H1 (cell line): ENCODE results near the gene ZNF385B. TPM values are rescaled to one million over a fixed set of nuclear protein-coding genes. Genes with fewer than 3 reads are reported as not detected.

Experiments used
- CTCF ChIA-PET: fragments of 300-600 bp; sonication (Branson Sonifier 250); formaldehyde crosslinking; loops from one replicate; lab custom pipeline; 2021; ENCODE audit not compliant: partially characterized antibody; lab: Charles Lee
- POLR2A ChIA-PET: fragments of 300-600 bp; sonication (Branson Sonifier 250); formaldehyde crosslinking; loops from one replicate; lab custom pipeline; 2021; ENCODE audit warnings: inconsistent platforms; ENCODE audit not compliant: partially characterized antibody; lab: Charles Lee
- DNase-seq, 2 experiments: peaks; one replicate each; pipeline versions ENCODE4 v3.0.0 to v3.0.0-alpha.2; 2010 to 2022; ENCODE audit warnings: low spot score in 2 of 2, low read depth in 1 of 2, mixed read lengths in 1 of 2
- FAIRE-seq: peaks from 2 replicates; lab custom pipeline; 2011; peaks lifted over from hg19 to GRCh38; lab: Jason Lieb, UNC
- H2AFZ ChIP-seq: 2 replicates; pipeline ENCODE4 v1.8.1; 2012; ENCODE audit warnings: low read length, inconsistent platforms
- H2AK5ac ChIP-seq: 2 replicates; pipeline ENCODE4 v1.6.1; 2013; ENCODE audit warnings: low read depth, low read length
- H2BK120ac ChIP-seq: replicated peaks from 2 replicates; pipeline ENCODE3; 2013; ENCODE audit warnings: low read depth, low read length, inconsistent platforms
- H2BK12ac ChIP-seq: 2 replicates; pipeline ENCODE4 v1.6.1; 2013; ENCODE audit warnings: low read depth, low read length
- H2BK15ac ChIP-seq: 2 replicates; pipeline ENCODE4 v1.6.1; 2013; ENCODE audit warnings: low read length
- H2BK20ac ChIP-seq: 2 replicates; pipeline ENCODE4 v1.6.1; 2013; ENCODE audit warnings: low read length
- H2BK5ac ChIP-seq: 2 replicates; pipeline ENCODE4 v1.6.1; 2013; ENCODE audit warnings: low read depth, low read length
- H3K14ac ChIP-seq: 2 replicates; pipeline ENCODE4 v1.6.1; 2013; ENCODE audit warnings: inconsistent platforms; ENCODE audit not compliant: insufficient read length
- H3K18ac ChIP-seq: 2 replicates; pipeline ENCODE4 v1.6.1; 2013; ENCODE audit warnings: low read length; ENCODE audit errors: extremely low read depth
- H3K23ac ChIP-seq: 2 replicates; pipeline ENCODE4 v1.6.1; 2013; ENCODE audit warnings: inconsistent platforms; ENCODE audit not compliant: insufficient read length
- H3K23me2 ChIP-seq: 2 replicates; pipeline ENCODE4 v1.6.1; 2013; ENCODE audit warnings: low read depth, low read length
- H3K27ac ChIP-seq: 2 replicates; pipeline ENCODE4 v1.6.1; 2011; ENCODE audit warnings: low read depth, low read length, inconsistent platforms
- H3K27me3 ChIP-seq, 4 experiments: replicated peaks in 1 of 4; 1 replicate in 1 of 4; 2 replicates in 3 of 4; pipeline versions ENCODE4 v1.6.1 to v1.8.1; 2011 to 2013; ENCODE audit warnings: low read length in 3 of 4, mild to moderate bottlenecking in 3 of 4, inconsistent platforms in 2 of 4, mixed read lengths in 2 of 4, moderate library complexity in 1 of 4; ENCODE audit not compliant: control insufficient read depth in 3 of 4, insufficient read depth in 3 of 4; ENCODE audit errors: extremely low read depth in 1 of 4
- H3K36me3 ChIP-seq, 4 experiments: 2 replicates each; pipeline versions ENCODE4 v1.6.1 to v1.8.1; 2011 to 2013; ENCODE audit warnings: mild to moderate bottlenecking in 4 of 4, low read length in 3 of 4, moderate library complexity in 2 of 4, control low read depth in 1 of 4, inconsistent platforms in 1 of 4; ENCODE audit not compliant: insufficient read depth in 4 of 4, control insufficient read depth in 2 of 4
- H3K4ac ChIP-seq: replicated peaks from 2 replicates; pipeline ENCODE3; 2013; ENCODE audit warnings: low read length, low read depth, mixed read lengths, inconsistent platforms; ENCODE audit not compliant: insufficient read length
- H3K4me1 ChIP-seq, 4 experiments: replicated peaks in 1 of 4; 1 replicate in 1 of 4; 2 replicates in 3 of 4; pipeline versions ENCODE4 v1.6.1 to v1.8.1; 2011 to 2013; ENCODE audit warnings: low read length in 3 of 4, inconsistent platforms in 2 of 4, mixed read lengths in 1 of 4; ENCODE audit not compliant: insufficient read depth in 4 of 4, control insufficient read depth in 3 of 4
- H3K4me2 ChIP-seq, 2 experiments: 2 replicates each; pipeline versions ENCODE4 v1.6.1 to v1.8.1; 2011 to 2013; ENCODE audit warnings: low read depth in 2 of 2, low read length in 2 of 2, control low read depth in 1 of 2, inconsistent platforms in 1 of 2, mild to moderate bottlenecking in 1 of 2; ENCODE audit not compliant: insufficient read depth in 1 of 2
- H3K4me3 ChIP-seq, 4 experiments: fragments of 200-600, 300-600 bp in 1 of 4; sonication (generic), shearing (Covaris generic), sonication (Bioruptor Twin) in 1 of 4; 2 replicates each; pipeline versions ENCODE4 v1.5.1 to v1.8.1; 2011 to 2016; ENCODE audit warnings: low read length in 4 of 4, low read depth in 3 of 4, control low read depth in 2 of 4, inconsistent platforms in 2 of 4, mild to moderate bottlenecking in 2 of 4, mixed read lengths in 1 of 4, moderate library complexity in 1 of 4; ENCODE audit not compliant: insufficient read depth in 2 of 4; ENCODE audit errors: extremely low read depth in 1 of 4
- H3K56ac ChIP-seq: replicated peaks from 2 replicates; pipeline ENCODE3; 2013; ENCODE audit warnings: low read depth, mild to moderate bottlenecking, mixed read lengths, low read length, inconsistent platforms; ENCODE audit not compliant: insufficient read length
- H3K79me1 ChIP-seq: 2 replicates; pipeline ENCODE4 v1.6.1; 2013; ENCODE audit warnings: low read depth, low read length, control low read depth
- H3K79me2 ChIP-seq, 2 experiments: 2 replicates each; pipeline versions ENCODE4 v1.6.1 to v1.8.1; 2012 to 2013; ENCODE audit warnings: low read length in 2 of 2, mild to moderate bottlenecking in 2 of 2, inconsistent platforms in 1 of 2; ENCODE audit not compliant: insufficient read depth in 2 of 2, control insufficient read depth in 1 of 2
- H3K9ac ChIP-seq, 4 experiments: replicated peaks in 1 of 4; 1 replicate in 1 of 4; 2 replicates in 3 of 4; pipeline versions ENCODE4 v1.6.1 to v1.8.1; 2011 to 2013; ENCODE audit warnings: low read depth in 3 of 4, low read length in 3 of 4, control low read depth in 2 of 4, mild to moderate bottlenecking in 2 of 4, moderate library complexity in 2 of 4, inconsistent platforms in 1 of 4; ENCODE audit errors: extremely low read depth in 1 of 4
- H3K9me3 ChIP-seq, 2 experiments: 2 replicates each; pipeline versions ENCODE4 v1.6.1 to v1.8.1; 2012 to 2013; ENCODE audit warnings: mild to moderate bottlenecking in 2 of 2, moderate library complexity in 2 of 2, control low read depth in 1 of 2, inconsistent platforms in 1 of 2, low read depth in 1 of 2, low read length in 1 of 2, mixed read lengths in 1 of 2; ENCODE audit not compliant: insufficient read depth in 2 of 2
- H4K20me1 ChIP-seq, 2 experiments: replicated peaks in 1 of 2; 2 replicates each; pipeline versions ENCODE3 to v1.8.1; 2011 to 2013; ENCODE audit warnings: inconsistent platforms in 2 of 2, low read length in 2 of 2, mild to moderate bottlenecking in 1 of 2; ENCODE audit not compliant: insufficient read depth in 2 of 2, control insufficient read depth in 1 of 2
- H4K5ac ChIP-seq: 2 replicates; pipeline ENCODE4 v1.6.1; 2013; ENCODE audit warnings: low read length, low read depth, mixed read lengths, inconsistent platforms; ENCODE audit not compliant: insufficient read length
- H4K8ac ChIP-seq: 2 replicates; pipeline ENCODE4 v1.8.0; 2013; ENCODE audit warnings: mild to moderate bottlenecking, moderate library complexity, low read length, inconsistent platforms; ENCODE audit not compliant: insufficient read depth; ENCODE audit errors: extremely low read depth
- H4K91ac ChIP-seq: replicated peaks from 2 replicates; pipeline ENCODE3; 2013; ENCODE audit warnings: low read length, mixed read lengths, inconsistent platforms; ENCODE audit not compliant: insufficient read length
- ASH2L ChIP-seq: fragments of 200-600, 300-600 bp; sonication (generic); IDR thresholded peaks from one replicate; pipeline ENCODE4 v1.7.1; 2017; ENCODE audit warnings: low read length
- BCL11A ChIP-seq, 2 experiments: IDR thresholded peaks; one replicate each; pipeline ENCODE4 v1.6.1; 2011; ENCODE audit warnings: low read depth in 2 of 2, low read length in 2 of 2, mild to moderate bottlenecking in 2 of 2
- CHD1 ChIP-seq: IDR thresholded peaks from 2 replicates; pipeline ENCODE4 v1.6.1; 2012; ENCODE audit warnings: low read depth, low read length, improper control_type of control experiment
- CHD2 ChIP-seq: IDR thresholded peaks from 2 replicates; pipeline ENCODE4 v1.6.1; 2012; ENCODE audit warnings: low read length, improper control_type of control experiment
- TAF7 ChIP-seq: optimal IDR thresholded peaks from 2 replicates; pipeline ENCODE3; 2011; ENCODE audit warnings: low read depth, mild to moderate bottlenecking, inconsistent platforms, low read length, moderate library complexity, borderline replicate concordance
- polyA plus RNA-seq, 7 experiments: library from polyadenylated mRNA; depleted of rRNA in 3 of 7; stranded (reverse) in 5 of 7; unstranded in 2 of 7; fragments of >200 nt in 5 of 7; fragments of 200-250 nt in 2 of 7; gene quantifications; 1 replicate in 5 of 7; 2 replicates in 1 of 7; 4 replicates in 1 of 7; pipeline versions ENCODE4 v1.2.1 to v1.2.3, GENCODE V29; 2011 to 2013; ENCODE audit warnings: missing spikeins in 2 of 7, mixed read lengths in 2 of 7
- total RNA-seq: library from RNA; stranded (reverse); fragmentation: NEBNext Ultra II Directional; extraction: Animal tissue kit (Norgen Biotek cat#: 25700); gene quantifications from 2 replicates; pipeline ENCODE4 v1.2.1, GENCODE V29; 2021
- TF ChIP-seq, protein P1 (sequence below): IDR thresholded peaks from 2 replicates; pipeline ENCODE4 v1.6.1; 2011; ENCODE audit warnings: low read length, improper control_type of control experiment

ZNF385B gene
- total and polyA plus RNA-seq, 2 of the 8 experiments (the other 6 are each of a cell fraction or from before 2014, with no cell fraction given) = 1.1 to 3.7 TPM

GRCh38 chr2:179853108-179853507, 8.3 kb downstream of the ZNF385B start:
- Histone ChIP-seq H3K4me3 (no peak overlapping the region), H2BK12ac (no peak overlapping the region), H2BK120ac (no peak overlapping the region), H4K8ac (no peak overlapping the region), H3K9ac (no peak overlapping the region), H3K18ac (no peak overlapping the region), H3K27ac (no peak overlapping the region), H2BK20ac (no peak overlapping the region), H4K20me1 (no peaks in the 10 kb centered on the region), H2AK5ac (no peak overlapping the region), H3K36me3 (no peaks in the 10 kb centered on the region; a peak in 2 of 8 replicates), H3K4ac (no peak overlapping the region), H3K9me3 (no peaks in the 10 kb centered on the region), H3K79me2 (no peaks in the 10 kb centered on the region), H3K23ac (no peak overlapping the region), H3K23me2 (no peaks in the 10 kb centered on the region), H4K91ac (no peak overlapping the region), H3K27me3 (peaks cover 0 to 1% (median 0%) of the 10 kb centered on the region in 4 experiments; a peak in 1 of 7 replicates), H3K4me1 (0 out of 7 replicates have a peak, but pooled peaks cover 0 to 2% (median 0%) of the 10 kb centered on the region in 4 experiments), H2BK5ac (no peak overlapping the region), H4K5ac (no peak overlapping the region), H3K56ac (no peak overlapping the region), H2BK15ac (no peak overlapping the region), H2AFZ (no peak overlapping the region), H3K14ac (no peak overlapping the region), H3K4me2 (no peak overlapping the region), H3K79me1 (no peaks in the 10 kb centered on the region)
- ChIA-PET POLR2A (no interaction called here), CTCF (interaction anchor here (0.6 to 3.2 kb wide), 5 partner anchors 10 to 230 kb away, joined by 3 to 15 read pairs (median 3); no protein-coding TSS in a partner anchor)
- DNase-seq (no peak), FAIRE-seq (no peak)
- TF ChIP-seq CHD1 = no peak
- TF ChIP-seq, protein P1, sequence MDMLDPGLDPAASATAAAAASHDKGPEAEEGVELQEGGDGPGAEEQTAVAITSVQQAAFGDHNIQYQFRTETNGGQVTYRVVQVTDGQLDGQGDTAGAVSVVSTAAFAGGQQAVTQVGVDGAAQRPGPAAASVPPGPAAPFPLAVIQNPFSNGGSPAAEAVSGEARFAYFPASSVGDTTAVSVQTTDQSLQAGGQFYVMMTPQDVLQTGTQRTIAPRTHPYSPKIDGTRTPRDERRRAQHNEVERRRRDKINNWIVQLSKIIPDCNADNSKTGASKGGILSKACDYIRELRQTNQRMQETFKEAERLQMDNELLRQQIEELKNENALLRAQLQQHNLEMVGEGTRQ = no peak
- no peak for TF ChIP-seq BCL11A (IDR thresholded peaks at IDR 0.05; ENCODE audit: low read depth in 2 of 2, low read length in 2 of 2)
- TF ChIP-seq CHD2 = no peak
- no peak for TF ChIP-seq TAF7
- TF ChIP-seq ASH2L = no peak
